Caco-2 (cell line): ENCODE measurements around the gene TAP1. TPM values are rescaled to one million over a fixed set of nuclear protein-coding genes. Genes with fewer than 3 reads are reported as not detected.

Source experiments
- BruUV-seq: library from RNA; stranded (reverse); fragments of 400-500 nt; replicated peaks from 2 replicates; lab custom pipeline; 2021; lab: Mats Ljungman, UMichigan
- CTCF ChIA-PET: fragments of 300-600 bp; sonication (Branson Sonifier 250); formaldehyde crosslinking; loops from one replicate; lab custom pipeline; 2022; ENCODE audit warnings: antibody characterized with exemption; lab: Charles Lee
- POLR2A ChIA-PET: fragments of 300-600 bp; sonication (Branson Sonifier 250); formaldehyde crosslinking; loops from one replicate; lab custom pipeline; 2022; ENCODE audit warnings: antibody characterized with exemption; lab: Charles Lee
- DNase-seq, 2 experiments: peaks; one replicate each; pipeline versions ENCODE4 v3.0.0 to v3.0.0-alpha.2; 2020 to 2022
- H3K27me3 ChIP-seq: replicated peaks from 2 replicates; pipeline ENCODE4 v1.6.0; 2011; ENCODE audit warnings: low read length; ENCODE audit not compliant: control insufficient read depth, insufficient read depth
- H3K36me3 ChIP-seq: 2 replicates; pipeline ENCODE4 v1.5.1; 2011; ENCODE audit warnings: low read length; ENCODE audit not compliant: control insufficient read depth, insufficient read depth
- H3K4me1 ChIP-seq: fragments of 250-450 bp; sonication (Bioruptor Pico); 2 replicates; pipeline ENCODE4 v1.5.1; 2020; ENCODE audit warnings: mild to moderate bottlenecking
- H3K4me3 ChIP-seq: 2 replicates; pipeline ENCODE4 v1.5.1; 2011; ENCODE audit warnings: low read depth, mild to moderate bottlenecking, control low read depth, low read length
- H3K9me3 ChIP-seq: fragments of 250-450 bp; sonication (Bioruptor Pico); 2 replicates; pipeline ENCODE4 v1.5.1; 2020; ENCODE audit warnings: mild to moderate bottlenecking, moderate library complexity
- H3K27ac Mint-ChIP-seq: one replicate; pipeline ENCODE4 v1.8.0; 2022; ENCODE audit warnings: mixed read lengths; ENCODE audit not compliant: unreplicated experiment
- H3K27me3 Mint-ChIP-seq: one replicate; pipeline ENCODE4 v1.8.0; 2022; ENCODE audit warnings: mixed read lengths; ENCODE audit not compliant: insufficient read depth, unreplicated experiment
- H3K36me3 Mint-ChIP-seq: one replicate; pipeline ENCODE4 v1.8.0; 2022; ENCODE audit warnings: mild to moderate bottlenecking, mixed read lengths; ENCODE audit not compliant: insufficient read depth, unreplicated experiment
- H3K4me1 Mint-ChIP-seq: one replicate; pipeline ENCODE4 v1.8.0; 2022; ENCODE audit warnings: low read depth, mixed read lengths; ENCODE audit not compliant: unreplicated experiment
- H3K4me3 Mint-ChIP-seq: one replicate; pipeline ENCODE4 v1.8.0; 2022; ENCODE audit warnings: mild to moderate bottlenecking, moderate library complexity, mixed read lengths; ENCODE audit not compliant: unreplicated experiment
- H3K9me3 Mint-ChIP-seq: one replicate; pipeline ENCODE4 v1.8.0; 2022; ENCODE audit warnings: mixed read lengths; ENCODE audit not compliant: unreplicated experiment
- intact Hi-C: fragments of 100-400 bp; cut with micrococcal nuclease; formaldehyde crosslinking; loops from one replicate; pipeline ENCODE4 v1.10.0; 2022; ENCODE audit not compliant: unreplicated experiment
- total RNA-seq: library from RNA; stranded (reverse); gene quantifications from 2 replicates; pipeline ENCODE4 v1.2.3, GENCODE V29; 2022
- TF ChIP-seq, protein P1 (sequence below), 2 experiments: fragments of 200-600 bp in 1 of 2; IDR thresholded peaks; 1 replicate in 1 of 2; 2 replicates in 1 of 2; pipeline versions ENCODE4 v1.5.1 to v1.8.0; 2011 to 2022; ENCODE audit warnings: antibody characterized with exemption in 1 of 2, control low read depth in 1 of 2, inconsistent platforms in 1 of 2, low read depth in 1 of 2, low read length in 1 of 2, mild to moderate bottlenecking in 1 of 2, moderate library complexity in 1 of 2; ENCODE audit not compliant: insufficient read depth in 1 of 2, severe bottlenecking in 1 of 2, unreplicated experiment in 1 of 2

Gene TAP1
- total RNA-seq, 1 experiment from 2014 or later, result 3.7 TPM

- H3K27me3 Mint-ChIP-seq, result peaks cover 24% of the 10 kb centered on the region
- intact Hi-C loops, result no loop called here
- CTCF ChIA-PET, result no interaction called here
- Histone ChIP-seq H3K27me3 (no peaks in the 10 kb centered on the region), H3K9me3 (0 out of 2 replicates have a peak, but pooled peaks cover 3% of the 10 kb centered on the region), H3K4me1 (no peaks in the 10 kb centered on the region), H3K4me3 (no peak overlapping the region), H3K36me3 (no peaks in the 10 kb centered on the region)
- H3K27ac Mint-ChIP-seq, result no peak overlapping the region
- H3K4me1 Mint-ChIP-seq, result no peaks in the 10 kb centered on the region
- H3K4me3 Mint-ChIP-seq, result no peak overlapping the region
- TF ChIP-seq, protein P1, sequence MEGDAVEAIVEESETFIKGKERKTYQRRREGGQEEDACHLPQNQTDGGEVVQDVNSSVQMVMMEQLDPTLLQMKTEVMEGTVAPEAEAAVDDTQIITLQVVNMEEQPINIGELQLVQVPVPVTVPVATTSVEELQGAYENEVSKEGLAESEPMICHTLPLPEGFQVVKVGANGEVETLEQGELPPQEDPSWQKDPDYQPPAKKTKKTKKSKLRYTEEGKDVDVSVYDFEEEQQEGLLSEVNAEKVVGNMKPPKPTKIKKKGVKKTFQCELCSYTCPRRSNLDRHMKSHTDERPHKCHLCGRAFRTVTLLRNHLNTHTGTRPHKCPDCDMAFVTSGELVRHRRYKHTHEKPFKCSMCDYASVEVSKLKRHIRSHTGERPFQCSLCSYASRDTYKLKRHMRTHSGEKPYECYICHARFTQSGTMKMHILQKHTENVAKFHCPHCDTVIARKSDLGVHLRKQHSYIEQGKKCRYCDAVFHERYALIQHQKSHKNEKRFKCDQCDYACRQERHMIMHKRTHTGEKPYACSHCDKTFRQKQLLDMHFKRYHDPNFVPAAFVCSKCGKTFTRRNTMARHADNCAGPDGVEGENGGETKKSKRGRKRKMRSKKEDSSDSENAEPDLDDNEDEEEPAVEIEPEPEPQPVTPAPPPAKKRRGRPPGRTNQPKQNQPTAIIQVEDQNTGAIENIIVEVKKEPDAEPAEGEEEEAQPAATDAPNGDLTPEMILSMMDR (IDR thresholded peaks at IDR 0.05; ENCODE audit: insufficient read depth in 1 of 2, low read depth in 1 of 2, low read length in 1 of 2, severe bottlenecking in 1 of 2, unreplicated experiment in 1 of 2), result no peak
- no peaks in the 10 kb centered on the region for H3K36me3 Mint-ChIP-seq
- POLR2A ChIA-PET, result no interaction called here
- BruUV-seq, result no TSS peak
- H3K9me3 Mint-ChIP-seq, result no peaks in the 10 kb centered on the region
- no peak for DNase-seq
Observed at GRCh38 chr6:32803416-32803815, 50.1 kb downstream of the TAP1 start.

DNA sequence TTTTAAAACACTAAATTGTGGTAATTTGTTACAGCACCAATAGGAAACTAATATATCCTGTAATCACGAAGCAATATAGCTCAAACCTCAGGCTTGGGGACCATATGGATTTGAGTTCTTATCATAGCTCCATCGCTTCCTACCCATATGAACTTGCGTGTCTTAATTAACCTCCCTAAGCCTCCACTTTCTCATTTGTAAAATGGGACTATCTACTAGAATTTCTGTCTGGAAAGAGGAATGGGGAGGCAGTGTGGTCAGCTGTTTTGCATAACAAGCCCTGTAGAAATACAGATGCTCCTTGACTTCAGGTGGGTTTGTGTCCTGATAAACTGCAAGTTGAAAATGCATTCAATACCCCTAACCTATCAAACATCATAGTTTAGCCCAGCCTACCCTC, 53.8 kb downstream of the TAP1 start:
- no peak overlapping the region for H3K27ac Mint-ChIP-seq
- Histone ChIP-seq H3K4me1 (no peaks in the 10 kb centered on the region), H3K4me3 (no peak overlapping the region), H3K36me3 (no peaks in the 10 kb centered on the region), H3K9me3 (0 out of 2 replicates have a peak, but pooled peaks cover 3% of the 10 kb centered on the region), H3K27me3 (no peaks in the 10 kb centered on the region)
- ChIA-PET POLR2A (no interaction called here), CTCF (interaction anchor here (1.0 kb wide), 1 partner anchor 69 kb away, joined by 3 read pairs; no protein-coding TSS in a partner anchor)
- TF ChIP-seq, protein P1 (IDR thresholded peaks at IDR 0.05; ENCODE audit: insufficient read depth in 1 of 2, low read depth in 1 of 2, low read length in 1 of 2, severe bottlenecking in 1 of 2, unreplicated experiment in 1 of 2), result no peak
- peaks cover 28% of the 10 kb centered on the region for H3K27me3 Mint-ChIP-seq
- intact Hi-C loops, result loop anchor here (10.0 kb wide), 1 partner anchor 555 kb away; no protein-coding TSS in a partner anchor
- no TSS peak for BruUV-seq
- H3K36me3 Mint-ChIP-seq, result no peaks in the 10 kb centered on the region
- no peaks in the 10 kb centered on the region for H3K9me3 Mint-ChIP-seq
- H3K4me1 Mint-ChIP-seq, result no peaks in the 10 kb centered on the region
- DNase-seq, result no peak
- H3K4me3 Mint-ChIP-seq, result no peak overlapping the region

- H3K27ac Mint-ChIP-seq, result no peak overlapping the region
- TF ChIP-seq, protein P1 (IDR thresholded peaks at IDR 0.05; ENCODE audit: insufficient read depth in 1 of 2, low read depth in 1 of 2, low read length in 1 of 2, severe bottlenecking in 1 of 2, unreplicated experiment in 1 of 2), result no peak
- H3K4me3 ChIP-seq, result no peak overlapping the region
- ChIA-PET POLR2A (no interaction called here), CTCF (interaction anchor here (1.0 kb wide), 1 partner anchor 69 kb away, joined by 3 read pairs; no protein-coding TSS in a partner anchor)
- H3K4me3 Mint-ChIP-seq, result no peak overlapping the region
- intact Hi-C loops, result loop anchor here (10.0 kb wide), 1 partner anchor 554 kb away; no protein-coding TSS in a partner anchor
- no peaks in the 10 kb centered on the region for H3K36me3 Mint-ChIP-seq
- H3K9me3 Mint-ChIP-seq, result no peaks in the 10 kb centered on the region
- H3K9me3 ChIP-seq, result 0 out of 2 replicates have a peak, but pooled peaks cover 3% of the 10 kb centered on the region
- H3K4me1 Mint-ChIP-seq, result no peaks in the 10 kb centered on the region
- H3K27me3 ChIP-seq, result no peaks in the 10 kb centered on the region
- H3K36me3 ChIP-seq, result no peaks in the 10 kb centered on the region
- H3K4me1 ChIP-seq, result no peaks in the 10 kb centered on the region
- DNase-seq, result no peak
- peaks cover 25% of the 10 kb centered on the region for H3K27me3 Mint-ChIP-seq
- no TSS peak for BruUV-seq
Observed at GRCh38 chr6:32799168-32799567, 54.3 kb downstream of the TAP1 start.
